ENCODE results near the gene FERMT1.

The FERMT1 gene

DNA sequence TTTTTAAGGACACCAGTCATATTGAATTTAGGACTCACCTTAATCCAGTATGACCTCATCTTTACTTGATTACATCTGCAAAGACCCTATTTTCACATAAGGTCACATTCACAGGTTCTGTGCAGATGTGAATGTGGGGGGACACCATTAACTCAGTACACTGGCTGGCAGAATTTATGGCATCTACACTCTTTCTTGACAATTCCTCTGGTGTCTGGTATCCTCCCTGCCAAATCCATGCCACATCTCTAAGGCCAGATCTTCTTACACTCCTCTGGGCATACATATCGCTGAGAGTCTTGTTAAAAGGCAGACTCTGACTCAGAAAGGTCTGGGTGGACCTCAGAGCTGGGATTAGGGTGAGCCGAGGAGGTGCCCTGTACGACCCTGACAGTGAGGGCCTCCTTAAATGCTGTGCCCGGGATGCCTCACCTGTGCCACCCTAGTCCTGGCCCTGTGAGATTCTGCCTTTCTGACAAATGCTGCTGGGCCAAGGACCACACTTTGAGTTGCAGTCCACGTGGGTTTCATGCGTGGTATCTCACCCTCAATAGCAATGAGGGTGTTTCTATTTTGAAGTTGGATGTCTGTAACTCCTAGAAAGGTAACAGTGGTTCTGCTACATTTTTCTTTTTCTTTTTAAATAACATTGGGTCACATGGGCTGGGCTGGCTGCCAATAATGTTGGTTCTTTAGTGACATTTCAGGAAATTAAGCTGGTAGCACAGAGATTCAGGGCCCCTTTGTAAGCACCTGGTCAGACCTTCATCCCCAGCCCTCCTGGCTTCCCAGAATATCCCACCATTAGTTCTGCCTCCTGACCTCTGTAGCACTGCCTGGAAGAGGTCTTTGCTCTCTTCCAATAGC lies 51.8 kb downstream of the FERMT1 start:
- no peaks in the 10 kb centered on the region for H3K36me3 ChIP-seq (ENCODE audit: low read length)
- no peak for TF ChIP-seq EZH2phosphoT487 (conservative IDR thresholded peaks at IDR 0.05; ENCODE audit: low read length)
- TF ChIP-seq, protein P1, sequence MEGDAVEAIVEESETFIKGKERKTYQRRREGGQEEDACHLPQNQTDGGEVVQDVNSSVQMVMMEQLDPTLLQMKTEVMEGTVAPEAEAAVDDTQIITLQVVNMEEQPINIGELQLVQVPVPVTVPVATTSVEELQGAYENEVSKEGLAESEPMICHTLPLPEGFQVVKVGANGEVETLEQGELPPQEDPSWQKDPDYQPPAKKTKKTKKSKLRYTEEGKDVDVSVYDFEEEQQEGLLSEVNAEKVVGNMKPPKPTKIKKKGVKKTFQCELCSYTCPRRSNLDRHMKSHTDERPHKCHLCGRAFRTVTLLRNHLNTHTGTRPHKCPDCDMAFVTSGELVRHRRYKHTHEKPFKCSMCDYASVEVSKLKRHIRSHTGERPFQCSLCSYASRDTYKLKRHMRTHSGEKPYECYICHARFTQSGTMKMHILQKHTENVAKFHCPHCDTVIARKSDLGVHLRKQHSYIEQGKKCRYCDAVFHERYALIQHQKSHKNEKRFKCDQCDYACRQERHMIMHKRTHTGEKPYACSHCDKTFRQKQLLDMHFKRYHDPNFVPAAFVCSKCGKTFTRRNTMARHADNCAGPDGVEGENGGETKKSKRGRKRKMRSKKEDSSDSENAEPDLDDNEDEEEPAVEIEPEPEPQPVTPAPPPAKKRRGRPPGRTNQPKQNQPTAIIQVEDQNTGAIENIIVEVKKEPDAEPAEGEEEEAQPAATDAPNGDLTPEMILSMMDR (IDR thresholded peaks at IDR 0.05; ENCODE audit: insufficient read depth, low read length, poor library complexity, severe bottlenecking) = no peak
- no peak overlapping the region for H3K27ac ChIP-seq (ENCODE audit: low read depth, low read length)
- H3F3A ChIP-seq (ENCODE audit: insufficient read depth) = no peaks in the 10 kb centered on the region
- no peaks in the 10 kb centered on the region for H3K9me3 ChIP-seq (ENCODE audit: insufficient read depth, low read length)
- no peaks in the 10 kb centered on the region for H4K20me1 ChIP-seq (ENCODE audit: low read depth, low read length)
- H3K4me2 ChIP-seq (ENCODE audit: low read depth, low read length, poor library complexity, severe bottlenecking) = no peak overlapping the region
- H2AFZ ChIP-seq (ENCODE audit: low read depth, low read length, severe bottlenecking) = no peak overlapping the region
- no peak overlapping the region for H3K9ac ChIP-seq (ENCODE audit: low read length)
- H3K9me2 ChIP-seq (replicated peaks; ENCODE audit: insufficient read depth, low read length) = no peaks in the 10 kb centered on the region
- H3K4me3 ChIP-seq (ENCODE audit: insufficient read depth, low read length, poor library complexity, severe bottlenecking) = no peak overlapping the region
- 0 out of 2 replicates have a peak, but pooled peaks cover 3% of the 10 kb centered on the region for H3K27me3 ChIP-seq (ENCODE audit: low read length)
- H3K79me2 ChIP-seq (ENCODE audit: insufficient read depth, low read length) = no peaks in the 10 kb centered on the region

GRCh38 chr20:6069669-6070068 lies 53.2 kb downstream of the FERMT1 start:
- H4K20me1 ChIP-seq (ENCODE audit: low read depth, low read length) = no peaks in the 10 kb centered on the region
- no peak overlapping the region for H3K9ac ChIP-seq (ENCODE audit: low read length)
- TF ChIP-seq EZH2phosphoT487 (conservative IDR thresholded peaks at IDR 0.05; ENCODE audit: low read length) = no peak
- TF ChIP-seq, protein P1 (IDR thresholded peaks at IDR 0.05; ENCODE audit: insufficient read depth, low read length, poor library complexity, severe bottlenecking) = no peak
- no peak overlapping the region for H2AFZ ChIP-seq (ENCODE audit: low read depth, low read length, severe bottlenecking)
- no peaks in the 10 kb centered on the region for H3K79me2 ChIP-seq (ENCODE audit: insufficient read depth, low read length)
- 0 out of 2 replicates have a peak, but pooled peaks cover 3% of the 10 kb centered on the region for H3K27me3 ChIP-seq (ENCODE audit: low read length)
- no peaks in the 10 kb centered on the region for H3K9me3 ChIP-seq (ENCODE audit: insufficient read depth, low read length)
- H3K9me2 ChIP-seq (replicated peaks; ENCODE audit: insufficient read depth, low read length) = no peaks in the 10 kb centered on the region
- no peak overlapping the region for H3K27ac ChIP-seq (ENCODE audit: low read depth, low read length)
- no peak overlapping the region for H3K4me3 ChIP-seq (ENCODE audit: insufficient read depth, low read length, poor library complexity, severe bottlenecking)
- no peak overlapping the region for H3K4me2 ChIP-seq (ENCODE audit: low read depth, low read length, poor library complexity, severe bottlenecking)
- no peaks in the 10 kb centered on the region for H3F3A ChIP-seq (ENCODE audit: insufficient read depth)
- no peaks in the 10 kb centered on the region for H3K36me3 ChIP-seq (ENCODE audit: low read length)

- Histone ChIP-seq H3K4me2 (ENCODE audit: low read depth, low read length, poor library complexity, severe bottlenecking) (no peak overlapping the region), H3K36me3 (ENCODE audit: low read length) (no peaks in the 10 kb centered on the region), H3K79me2 (ENCODE audit: insufficient read depth, low read length) (no peaks in the 10 kb centered on the region), H3K9ac (ENCODE audit: low read length) (no peak overlapping the region), H3K9me3 (ENCODE audit: insufficient read depth, low read length) (no peaks in the 10 kb centered on the region), H3K9me2 (replicated peaks; ENCODE audit: insufficient read depth, low read length) (no peaks in the 10 kb centered on the region), H3K27me3 (ENCODE audit: low read length) (0 out of 2 replicates have a peak, but pooled peaks cover 3% of the 10 kb centered on the region), H3K27ac (ENCODE audit: low read depth, low read length) (no peak overlapping the region), H3K4me3 (ENCODE audit: insufficient read depth, low read length, poor library complexity, severe bottlenecking) (no peak overlapping the region), H2AFZ (ENCODE audit: low read depth, low read length, severe bottlenecking) (no peak overlapping the region), H4K20me1 (ENCODE audit: low read depth, low read length) (no peaks in the 10 kb centered on the region), H3F3A (ENCODE audit: insufficient read depth) (no peaks in the 10 kb centered on the region)
- TF ChIP-seq, protein P1 (IDR thresholded peaks at IDR 0.05; ENCODE audit: insufficient read depth, low read length, poor library complexity, severe bottlenecking) = no peak
These were observed 55.0 kb downstream of the FERMT1 start for GRCh38 chr20:6067763-6068318.
